ENCODE measurements around the gene S1PR1. TPM values are rescaled to one million over a fixed set of nuclear protein-coding genes. Genes with fewer than 3 reads are reported as not detected.
"Not testable (repeated sequence)": the region's sequence is repeated elsewhere in the genome, so short reads cannot be mapped to it uniquely, and the experiment has no call there.

The S1PR1 gene
- total RNA-seq, 2 experiments from 2014 or later, result 72.6 to 75.9 TPM

- H3K4me3 Mint-ChIP-seq, H3K27ac Mint-ChIP-seq, H3K9me3 Mint-ChIP-seq, H3K27me3 Mint-ChIP-seq, DNase-seq, H3K36me3 Mint-ChIP-seq: not testable (repeated sequence)
- H3K4me1 Mint-ChIP-seq, result peaks cover 10% of the 10 kb centered on the region
Measured at GRCh38 chr1:101207271-101207670, 29.5 kb upstream of the S1PR1 start.

GRCh38 chr1:101207891-101208290, 28.9 kb upstream of the S1PR1 start:
- peaks cover 10% of the 10 kb centered on the region for H3K4me1 Mint-ChIP-seq
- H3K4me3 Mint-ChIP-seq, result no peak overlapping the region
- H3K27ac Mint-ChIP-seq, result no peak overlapping the region

GRCh38 chr1:101215363-101216011, 21.3 kb upstream of the S1PR1 start:
- H3K36me3 Mint-ChIP-seq, result peaks cover 5% of the 10 kb centered on the region
- H3K27me3 Mint-ChIP-seq, result no peaks in the 10 kb centered on the region
- no peak for DNase-seq
- H3K4me1 Mint-ChIP-seq, result peaks cover 2% of the 10 kb centered on the region
- no peak overlapping the region for H3K4me3 Mint-ChIP-seq
- no peak overlapping the region for H3K27ac Mint-ChIP-seq
- peaks cover 2% of the 10 kb centered on the region for H3K9me3 Mint-ChIP-seq

More at GRCh38 chr1:101207891-101208290, 28.9 kb upstream of the S1PR1 start:
- H3K9me3 Mint-ChIP-seq, result no peaks in the 10 kb centered on the region
- no peak for DNase-seq
- H3K36me3 Mint-ChIP-seq, result peaks cover 2% of the 10 kb centered on the region
- no peaks in the 10 kb centered on the region for H3K27me3 Mint-ChIP-seq

- H3K4me1 Mint-ChIP-seq, result peaks cover 8% of the 10 kb centered on the region
- peaks cover 2% of the 10 kb centered on the region for H3K9me3 Mint-ChIP-seq
- no peak overlapping the region for H3K27ac Mint-ChIP-seq
- no peak for DNase-seq
- H3K4me3 Mint-ChIP-seq, result no peak overlapping the region
- peaks cover 5% of the 10 kb centered on the region for H3K36me3 Mint-ChIP-seq
- H3K27me3 Mint-ChIP-seq, result no peaks in the 10 kb centered on the region
Measured at GRCh38 chr1:101216623-101217022, 20.2 kb upstream of the S1PR1 start.

- H3K36me3 Mint-ChIP-seq, result peaks cover 7% of the 10 kb centered on the region
- DNase-seq, result no peak
- H3K4me1 Mint-ChIP-seq, result peaks cover 14% of the 10 kb centered on the region
- no peaks in the 10 kb centered on the region for H3K27me3 Mint-ChIP-seq
- peaks cover 2% of the 10 kb centered on the region for H3K9me3 Mint-ChIP-seq
- no peak overlapping the region for H3K27ac Mint-ChIP-seq
- H3K4me3 Mint-ChIP-seq, result no peak overlapping the region
Measured at GRCh38 chr1:101217148-101217547, 19.7 kb upstream of the S1PR1 start.

- not testable (repeated sequence) for H3K27me3 Mint-ChIP-seq, H3K27ac Mint-ChIP-seq, H3K4me3 Mint-ChIP-seq, H3K36me3 Mint-ChIP-seq, H3K9me3 Mint-ChIP-seq, DNase-seq
- peaks cover 17% of the 10 kb centered on the region for H3K4me1 Mint-ChIP-seq
Measured at GRCh38 chr1:101218968-101219367, 17.9 kb upstream of the S1PR1 start.

GRCh38 chr1:101219924-101220870, 16.6 kb upstream of the S1PR1 start:
- no peaks in the 10 kb centered on the region for H3K9me3 Mint-ChIP-seq
- no peak for DNase-seq
- peaks cover 4% of the 10 kb centered on the region for H3K36me3 Mint-ChIP-seq
- H3K27ac Mint-ChIP-seq, result no peak overlapping the region
- peaks cover 17% of the 10 kb centered on the region for H3K4me1 Mint-ChIP-seq
- no peak overlapping the region for H3K4me3 Mint-ChIP-seq
- no peaks in the 10 kb centered on the region for H3K27me3 Mint-ChIP-seq

- no peak overlapping the region for H3K4me3 Mint-ChIP-seq
- H3K9me3 Mint-ChIP-seq, result no peaks in the 10 kb centered on the region
- DNase-seq, result no peak
- H3K27me3 Mint-ChIP-seq, result no peaks in the 10 kb centered on the region
- peaks cover 4% of the 10 kb centered on the region for H3K36me3 Mint-ChIP-seq
- peaks cover 17% of the 10 kb centered on the region for H3K4me1 Mint-ChIP-seq
- H3K27ac Mint-ChIP-seq, result no peak overlapping the region
Measured at GRCh38 chr1:101220906-101221305, 15.9 kb upstream of the S1PR1 start.

GRCh38 chr1:101221945-101222429, 14.8 kb upstream of the S1PR1 start:
- Mint-ChIP-seq H3K4me3 (peak overlapping the region; percentile 46), H3K27ac (peak overlapping the region; percentile 77), H3K9me3 (no peaks in the 10 kb centered on the region), H3K27me3 (no peaks in the 10 kb centered on the region), H3K36me3 (peaks cover 4% of the 10 kb centered on the region), H3K4me1 (peaks cover 17% of the 10 kb centered on the region)
- no peak for DNase-seq

GRCh38 chr1:101227837-101228236, 9.0 kb upstream of the S1PR1 start:
- Mint-ChIP-seq H3K4me3 (no peak overlapping the region), H3K9me3 (peaks cover 21% of the 10 kb centered on the region), H3K4me1 (peaks cover 14% of the 10 kb centered on the region), H3K27me3 (no peaks in the 10 kb centered on the region), H3K27ac (no peak overlapping the region), H3K36me3 (peaks cover 21% of the 10 kb centered on the region)
- DNase-seq, result no peak

GRCh38 chr1:101228424-101229134, 8.2 kb upstream of the S1PR1 start:
- Mint-ChIP-seq H3K27ac (no peak overlapping the region), H3K36me3 (peaks cover 27% of the 10 kb centered on the region), H3K27me3 (no peaks in the 10 kb centered on the region), H3K4me3 (no peak overlapping the region), H3K4me1 (peaks cover 19% of the 10 kb centered on the region), H3K9me3 (peaks cover 21% of the 10 kb centered on the region)
- no peak for DNase-seq

- Mint-ChIP-seq H3K4me1 (peaks cover 36% of the 10 kb centered on the region), H3K9me3 (peaks cover 21% of the 10 kb centered on the region), H3K36me3 (peaks cover 38% of the 10 kb centered on the region)
- H3K27ac Mint-ChIP-seq, H3K27me3 Mint-ChIP-seq, H3K4me3 Mint-ChIP-seq, DNase-seq: not testable (repeated sequence)
Measured at GRCh38 chr1:101232182-101232581, 4.6 kb upstream of the S1PR1 start.

GRCh38 chr1:101233495-101233894, 3.3 kb upstream of the S1PR1 start:
- peak overlapping the region; percentile 39 for H3K27ac Mint-ChIP-seq
- peaks cover 32% of the 10 kb centered on the region for H3K4me1 Mint-ChIP-seq
- H3K36me3 Mint-ChIP-seq, result peaks cover 47% of the 10 kb centered on the region
- peaks cover 21% of the 10 kb centered on the region for H3K9me3 Mint-ChIP-seq
- H3K27me3 Mint-ChIP-seq, result no peaks in the 10 kb centered on the region
- DNase-seq, result no peak
- no peak overlapping the region for H3K4me3 Mint-ChIP-seq

GRCh38 chr1:101235216-101235695, 1.6 kb upstream of the S1PR1 start:
- H3K9me3 Mint-ChIP-seq, result peaks cover 13% of the 10 kb centered on the region
- peak overlapping the region; percentile 97 for H3K4me3 Mint-ChIP-seq
- DNase-seq, result peak; percentile 32
- no peaks in the 10 kb centered on the region for H3K27me3 Mint-ChIP-seq
- peaks cover 57% of the 10 kb centered on the region for H3K36me3 Mint-ChIP-seq
- peak overlapping the region; percentile 97 for H3K27ac Mint-ChIP-seq
- H3K4me1 Mint-ChIP-seq, result peaks cover 29% of the 10 kb centered on the region

Data from activated naive CD8-positive, alpha-beta T cell treated with anti-CD3 and anti-CD28 coated beads for 36 hours (primary cell).